NCI-H1417 (cell line): Measurements from ENCODE around the gene SYNE3.

Experiments used
- DNase-seq, 3 experiments: peaks; one replicate each; lab custom pipeline; 2025; lab: John Stamatoyannopoulos, UW

The SYNE3 gene

GRCh38 chr14:95505030-95505589, 11.3 kb downstream of the SYNE3 start:
- DNase-seq: no peak

GRCh38 chr14:95504135-95505029, 12.1 kb downstream of the SYNE3 start:
- DNase-seq: no peak

- no peak for DNase-seq
Measured at GRCh38 chr14:95503365-95504134, 12.9 kb downstream of the SYNE3 start.

GRCh38 chr14:95502381-95502950, 14.0 kb downstream of the SYNE3 start:
- no peak for DNase-seq

GRCh38 chr14:95500772-95501401, 15.6 kb downstream of the SYNE3 start:
- no peak for DNase-seq

- no peak for DNase-seq
Measured at GRCh38 chr14:95500201-95500681, 16.2 kb downstream of the SYNE3 start.

- DNase-seq: no peak
Measured at GRCh38 chr14:95499354-95499750, 17.1 kb downstream of the SYNE3 start.

GRCh38 chr14:95498622-95499353, 17.7 kb downstream of the SYNE3 start:
- DNase-seq: no peak

GRCh38 chr14:95497561-95498011, 18.9 kb downstream of the SYNE3 start:
- DNase-seq: peak in 2 of 3 experiments; percentile 20 to 68

- no peak for DNase-seq
Measured at GRCh38 chr14:95496690-95497259, 19.7 kb downstream of the SYNE3 start.

- DNase-seq: no peak
Measured at GRCh38 chr14:95496111-95496681, 20.3 kb downstream of the SYNE3 start.

- DNase-seq: no peak
Measured at GRCh38 chr14:95495538-95496025, 20.9 kb downstream of the SYNE3 start.

GRCh38 chr14:95495076-95495475, 21.4 kb downstream of the SYNE3 start:
- no peak for DNase-seq

- DNase-seq: no peak
Measured at GRCh38 chr14:95494456-95494855, 22.0 kb downstream of the SYNE3 start.

- no peak for DNase-seq
Measured at GRCh38 chr14:95493976-95494375, 22.5 kb downstream of the SYNE3 start.

- DNase-seq: peak in 2 of 3 experiments; percentile 22 to 68
Measured at GRCh38 chr14:95493503-95493902, 22.9 kb downstream of the SYNE3 start.

- DNase-seq: no peak
Measured at GRCh38 chr14:95491936-95492608, 24.4 kb downstream of the SYNE3 start.

GRCh38 chr14:95490727-95491451, 25.6 kb downstream of the SYNE3 start:
- no peak for DNase-seq

GRCh38 chr14:95490138-95490509, 26.3 kb downstream of the SYNE3 start:
- DNase-seq: peak in 2 of 3 experiments; percentile 35 to 82
